Tibial artery (tissue), 4 donors: Measurements from ENCODE around the gene ARL15.

Experiments
- DNase-seq, 2 donors: peaks; one replicate each; pipeline ENCODE4 v3.0.0-alpha.2; 2019
- H3K27ac ChIP-seq, 2 donors: fragments of 200-600 bp; sonication (generic) in 1 of 2; 1 replicate in 1 of 2; 2 replicates in 1 of 2; pipeline ENCODE4 v1.5.1; 2018 to 2019; ENCODE audit warnings: mild to moderate bottlenecking in 1 of 2
- H3K27me3 ChIP-seq, 2 donors: fragments of 200-600 bp; sonication (generic) in 1 of 2; one replicate each; pipeline versions ENCODE4 v1.5.1 to v1.6.0; 2016 to 2019
- H3K36me3 ChIP-seq, 3 donors: fragments of 200-600 bp; sonication (generic) in 2 of 3; one replicate each; pipeline ENCODE4 v1.5.1; 2016 to 2019; ENCODE audit warnings: mild to moderate bottlenecking in 2 of 3
- H3K4me1 ChIP-seq, 4 donors: fragments of 200-600 bp; sonication (generic) in 2 of 4; 1 replicate in 3 of 4; 2 replicates in 1 of 4; pipeline ENCODE4 v1.5.1; 2016 to 2019
- H3K4me3 ChIP-seq, 2 donors: fragments of 200-600 bp; sonication (generic) in 1 of 2; 1 replicate in 1 of 2; 2 replicates in 1 of 2; pipeline ENCODE4 v1.5.1; 2018 to 2019; ENCODE audit warnings: mild to moderate bottlenecking in 2 of 2
- H3K9me3 ChIP-seq, 3 donors: fragments of 200-600 bp; sonication (generic) in 1 of 3; one replicate each; pipeline ENCODE4 v1.5.1; 2016 to 2019
- intact Hi-C: fragments of 100-400 bp; cut with DNase I; formaldehyde crosslinking; loops from one replicate; pipeline ENCODE4 v1.15.0; 2023; ENCODE audit warnings: low total_unique reads
- TF ChIP-seq, protein P1 (sequence below), 2 experiments: fragments of 200-600 bp in 1 of 2; fragments of 450-650 bp in 1 of 2; IDR thresholded peaks; one replicate each; pipeline ENCODE4 v1.5.1; 2017 to 2019; ENCODE audit warnings: antibody characterized with exemption in 2 of 2, mild to moderate bottlenecking in 1 of 2, moderate library complexity in 1 of 2

ARL15 gene

GRCh38 chr5:54311176-54311677, 854 bp upstream of the ARL15 start:
- intact Hi-C loops, result loop anchor here (10.0 kb wide), 1 partner anchor 104 kb away; no protein-coding TSS in a partner anchor
- peak overlapping the region; percentile 81 to 85 for H3K27ac ChIP-seq
- TF ChIP-seq, protein P1, sequence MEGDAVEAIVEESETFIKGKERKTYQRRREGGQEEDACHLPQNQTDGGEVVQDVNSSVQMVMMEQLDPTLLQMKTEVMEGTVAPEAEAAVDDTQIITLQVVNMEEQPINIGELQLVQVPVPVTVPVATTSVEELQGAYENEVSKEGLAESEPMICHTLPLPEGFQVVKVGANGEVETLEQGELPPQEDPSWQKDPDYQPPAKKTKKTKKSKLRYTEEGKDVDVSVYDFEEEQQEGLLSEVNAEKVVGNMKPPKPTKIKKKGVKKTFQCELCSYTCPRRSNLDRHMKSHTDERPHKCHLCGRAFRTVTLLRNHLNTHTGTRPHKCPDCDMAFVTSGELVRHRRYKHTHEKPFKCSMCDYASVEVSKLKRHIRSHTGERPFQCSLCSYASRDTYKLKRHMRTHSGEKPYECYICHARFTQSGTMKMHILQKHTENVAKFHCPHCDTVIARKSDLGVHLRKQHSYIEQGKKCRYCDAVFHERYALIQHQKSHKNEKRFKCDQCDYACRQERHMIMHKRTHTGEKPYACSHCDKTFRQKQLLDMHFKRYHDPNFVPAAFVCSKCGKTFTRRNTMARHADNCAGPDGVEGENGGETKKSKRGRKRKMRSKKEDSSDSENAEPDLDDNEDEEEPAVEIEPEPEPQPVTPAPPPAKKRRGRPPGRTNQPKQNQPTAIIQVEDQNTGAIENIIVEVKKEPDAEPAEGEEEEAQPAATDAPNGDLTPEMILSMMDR (IDR thresholded peaks at IDR 0.05), result no peak
- DNase-seq, result no peak
- H3K4me3 ChIP-seq, result peak overlapping the region; percentile 86 to 97
- no peaks in the 10 kb centered on the region for H3K36me3 ChIP-seq
- H3K27me3 ChIP-seq, result no peaks in the 10 kb centered on the region
- no peaks in the 10 kb centered on the region for H3K9me3 ChIP-seq
- H3K4me1 ChIP-seq, result peaks cover 0 to 18% (median 11%) of the 10 kb centered on the region in 4 donors

DNA sequence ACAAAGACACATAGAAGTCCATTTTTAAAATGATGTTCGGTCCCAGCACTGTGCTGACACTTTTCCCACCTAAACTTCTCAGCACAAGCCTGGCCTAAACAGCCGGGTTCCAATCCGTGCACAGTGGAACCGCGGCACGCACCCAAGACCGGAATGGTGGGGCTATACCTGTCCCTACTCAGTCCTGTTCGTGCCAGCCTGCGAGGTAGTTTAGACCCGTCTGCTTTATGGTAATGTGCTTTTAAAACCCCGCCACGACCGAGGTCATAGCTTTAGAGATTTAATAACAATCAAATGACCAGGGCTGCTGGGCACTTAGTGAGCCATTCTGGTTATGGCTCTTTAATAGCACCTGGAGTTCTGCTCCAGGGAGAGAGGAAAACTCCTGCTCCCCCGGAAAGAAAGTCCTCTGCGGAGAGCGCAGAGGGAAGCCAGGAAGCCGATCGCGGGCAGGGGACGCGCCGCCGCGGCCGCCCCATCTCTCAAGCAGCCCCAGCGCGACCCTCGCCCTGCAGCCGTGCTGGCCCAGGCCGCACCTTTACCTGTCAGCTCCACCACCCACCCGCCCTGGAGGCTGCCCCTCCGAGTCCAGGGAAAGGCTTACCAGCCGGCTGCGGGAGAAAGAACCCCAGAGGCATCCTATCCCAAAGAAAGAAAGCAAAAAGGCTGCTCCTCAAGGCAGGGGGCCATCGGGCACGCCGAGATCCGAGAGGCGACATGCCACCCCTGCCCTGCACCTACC, 511 bp downstream of the ARL15 start:
- Histone ChIP-seq H3K36me3 (no peaks in the 10 kb centered on the region), H3K9me3 (no peaks in the 10 kb centered on the region), H3K27me3 (no peaks in the 10 kb centered on the region), H3K4me1 (peaks cover 0 to 18% (median 11%) of the 10 kb centered on the region in 4 donors), H3K4me3 (peak overlapping the region; percentile 86 to 97), H3K27ac (peak overlapping the region; percentile 81 to 85)
- TF ChIP-seq, protein P1 (IDR thresholded peaks at IDR 0.05), result no peak
- intact Hi-C loops, result loop anchor here (10.0 kb wide), 1 partner anchor 105 kb away; no protein-coding TSS in a partner anchor
- peak in 1 of 2 donors; percentile 70 for DNase-seq

- Histone ChIP-seq H3K36me3 (no peaks in the 10 kb centered on the region), H3K4me1 (peaks cover 0 to 18% (median 11%) of the 10 kb centered on the region in 4 donors), H3K4me3 (peak overlapping the region; percentile 86 to 97), H3K9me3 (no peaks in the 10 kb centered on the region), H3K27me3 (no peaks in the 10 kb centered on the region), H3K27ac (peak overlapping the region; percentile 81 to 85)
- DNase-seq, result no peak
- intact Hi-C loops, result no loop called here
- TF ChIP-seq, protein P1 (IDR thresholded peaks at IDR 0.05), result no peak
These were observed 1.1 kb downstream of the ARL15 start for GRCh38 chr5:54309276-54309675.

- Histone ChIP-seq H3K9me3 (no peaks in the 10 kb centered on the region), H3K4me1 (peaks cover 0 to 18% (median 11%) of the 10 kb centered on the region in 4 donors), H3K4me3 (no peak overlapping the region), H3K27ac (no peak overlapping the region), H3K27me3 (no peaks in the 10 kb centered on the region), H3K36me3 (no peaks in the 10 kb centered on the region)
- TF ChIP-seq, protein P1 (IDR thresholded peaks at IDR 0.05), result no peak
- DNase-seq, result no peak
- intact Hi-C loops, result no loop called here
These were observed 2.8 kb downstream of the ARL15 start for GRCh38 chr5:54307583-54307982.

GRCh38 chr5:54306893-54307292, 3.5 kb downstream of the ARL15 start:
- Histone ChIP-seq H3K36me3 (no peaks in the 10 kb centered on the region), H3K4me1 (peaks cover 0 to 16% (median 11%) of the 10 kb centered on the region in 4 donors), H3K4me3 (no peak overlapping the region), H3K9me3 (no peaks in the 10 kb centered on the region), H3K27me3 (no peaks in the 10 kb centered on the region), H3K27ac (no peak overlapping the region)
- TF ChIP-seq, protein P1 (IDR thresholded peaks at IDR 0.05), result no peak
- no peak for DNase-seq
- intact Hi-C loops, result no loop called here
